Measurements from ENCODE around the gene DAPL1. TPM values are rescaled to one million over a fixed set of nuclear protein-coding genes. Genes with fewer than 3 reads are reported as not detected.

The DAPL1 gene
- total RNA-seq, 1 experiment from 2014 or later: not detected

- no peak for DNase-seq (ENCODE audit: low spot score)
- in situ Hi-C loops (cut with HindIII; ENCODE audit: low sequenced_read_pairs): loop anchor here (25.0 kb wide), 1 partner anchor 762 kb away; no protein-coding TSS in a partner anchor
These were observed 20.4 kb upstream of the DAPL1 start for GRCh38 chr2:158774681-158775080.

GRCh38 chr2:158775273-158776027 lies 19.7 kb upstream of the DAPL1 start:
- in situ Hi-C loops (cut with HindIII; ENCODE audit: low sequenced_read_pairs): no loop called here
- no peak for DNase-seq (ENCODE audit: low spot score)

- DNase-seq (ENCODE audit: low spot score): no peak
- in situ Hi-C loops (cut with HindIII; ENCODE audit: low sequenced_read_pairs): no loop called here
These were observed 18.9 kb upstream of the DAPL1 start for GRCh38 chr2:158776231-158776630.

- in situ Hi-C loops (cut with HindIII; ENCODE audit: low sequenced_read_pairs): no loop called here
- no peak for DNase-seq (ENCODE audit: low spot score)
These were observed 18.0 kb upstream of the DAPL1 start for GRCh38 chr2:158777077-158777476.

GRCh38 chr2:158778243-158778642 lies 16.9 kb upstream of the DAPL1 start:
- in situ Hi-C loops (cut with HindIII; ENCODE audit: low sequenced_read_pairs): no loop called here
- DNase-seq (ENCODE audit: low spot score): no peak

- in situ Hi-C loops (cut with HindIII; ENCODE audit: low sequenced_read_pairs): no loop called here
- DNase-seq (ENCODE audit: low spot score): no peak
These were observed 15.5 kb upstream of the DAPL1 start for GRCh38 chr2:158779621-158780020.

GRCh38 chr2:158781353-158781961 lies 13.7 kb upstream of the DAPL1 start:
- no peak for DNase-seq (ENCODE audit: low spot score)
- in situ Hi-C loops (cut with HindIII; ENCODE audit: low sequenced_read_pairs): no loop called here

- in situ Hi-C loops (cut with HindIII; ENCODE audit: low sequenced_read_pairs): no loop called here
- DNase-seq (ENCODE audit: low spot score): no peak
These were observed 13.0 kb upstream of the DAPL1 start for GRCh38 chr2:158782136-158782535.

GRCh38 chr2:158782616-158783015 lies 12.5 kb upstream of the DAPL1 start:
- in situ Hi-C loops (cut with HindIII; ENCODE audit: low sequenced_read_pairs): no loop called here
- DNase-seq (ENCODE audit: low spot score): no peak

- in situ Hi-C loops (cut with HindIII; ENCODE audit: low sequenced_read_pairs): no loop called here
- DNase-seq (ENCODE audit: low spot score): no peak
These were observed 11.2 kb upstream of the DAPL1 start for GRCh38 chr2:158783923-158784322.

- no peak for DNase-seq (ENCODE audit: low spot score)
- in situ Hi-C loops (cut with HindIII; ENCODE audit: low sequenced_read_pairs): no loop called here
These were observed 8.2 kb upstream of the DAPL1 start for GRCh38 chr2:158786897-158787296.

GRCh38 chr2:158788951-158789350 lies 6.2 kb upstream of the DAPL1 start:
- in situ Hi-C loops (cut with HindIII; ENCODE audit: low sequenced_read_pairs): no loop called here
- DNase-seq (ENCODE audit: low spot score): no peak

GRCh38 chr2:158796652-158797051 lies 1.5 kb downstream of the DAPL1 start:
- DNase-seq (ENCODE audit: low spot score): peak; percentile 15
- in situ Hi-C loops (cut with HindIII; ENCODE audit: low sequenced_read_pairs): no loop called here

GRCh38 chr2:158797963-158798700 lies 3.0 kb downstream of the DAPL1 start:
- in situ Hi-C loops (cut with HindIII; ENCODE audit: low sequenced_read_pairs): no loop called here
- no peak for DNase-seq (ENCODE audit: low spot score)

GRCh38 chr2:158799181-158799580 lies 4.1 kb downstream of the DAPL1 start:
- DNase-seq (ENCODE audit: low spot score): no peak
- in situ Hi-C loops (cut with HindIII; ENCODE audit: low sequenced_read_pairs): no loop called here

GRCh38 chr2:158803506-158803905 lies 8.4 kb downstream of the DAPL1 start:
- in situ Hi-C loops (cut with HindIII; ENCODE audit: low sequenced_read_pairs): no loop called here
- no peak for DNase-seq (ENCODE audit: low spot score)

- in situ Hi-C loops (cut with HindIII; ENCODE audit: low sequenced_read_pairs): no loop called here
These were observed 10.1 kb downstream of the DAPL1 start for GRCh38 chr2:158805255-158805654.

GRCh38 chr2:158805936-158806335 lies 10.8 kb downstream of the DAPL1 start:
- in situ Hi-C loops (cut with HindIII; ENCODE audit: low sequenced_read_pairs): no loop called here
- no peak for DNase-seq (ENCODE audit: low spot score)

More at GRCh38 chr2:158805255-158805654, 10.1 kb downstream of the DAPL1 start:
- no peak for DNase-seq (ENCODE audit: low spot score)

- DNase-seq (ENCODE audit: low spot score): no peak
- in situ Hi-C loops (cut with HindIII; ENCODE audit: low sequenced_read_pairs): no loop called here
These were observed 11.8 kb downstream of the DAPL1 start for GRCh38 chr2:158806941-158807340.

- in situ Hi-C loops (cut with HindIII; ENCODE audit: low sequenced_read_pairs): no loop called here
- DNase-seq (ENCODE audit: low spot score): no peak
These were observed 13.3 kb downstream of the DAPL1 start for GRCh38 chr2:158808426-158808825.
